Measurements from ENCODE around the gene HJURP. TPM values are rescaled to one million over a fixed set of nuclear protein-coding genes. Genes with fewer than 3 reads are reported as not detected.

The HJURP gene
- total RNA-seq, 4 donors from 2014 or later = 0.20 to 1.1 TPM; not detected in 2

- intact Hi-C loops (cut with DNase I; ENCODE audit: low total_unique reads) = no loop called here
- ATAC-seq (no peak), DNase-seq (no peak)
Observed at GRCh38 chr2:233795735-233796171, 58.6 kb downstream of the HJURP start.

GRCh38 chr2:233794128-233794658 is 60.1 kb downstream of the HJURP start:
- intact Hi-C loops (cut with DNase I; ENCODE audit: low total_unique reads) (no loop called here), in situ Hi-C loops (cut with MboI; ENCODE audit: low sequenced_read_pairs in 4 of 4) (no loop called here)
- H3K4me3 ChIP-seq = no peak overlapping the region
- ATAC-seq = no peak
- H3K27me3 ChIP-seq = no peaks in the 10 kb centered on the region
- no peaks in the 10 kb centered on the region for H3K4me1 ChIP-seq
- H3K36me3 ChIP-seq = no peaks in the 10 kb centered on the region
- TF ChIP-seq CTCF (IDR thresholded peaks at IDR 0.05 in 4 of 5, conservative IDR thresholded peaks at IDR 0.05 in 1 of 5) (no peak), POLR2A (IDR thresholded peaks at IDR 0.05) (no peak)
- DNase-seq = no peak
- H3K9me3 ChIP-seq = no peaks in the 10 kb centered on the region
- no peak overlapping the region for H3K27ac ChIP-seq

More at GRCh38 chr2:233795735-233796171, 58.6 kb downstream of the HJURP start:
- Histone ChIP-seq H3K9me3 (no peaks in the 10 kb centered on the region), H3K27ac (no peak overlapping the region), H3K36me3 (no peaks in the 10 kb centered on the region), H3K27me3 (no peaks in the 10 kb centered on the region), H3K4me3 (no peak overlapping the region), H3K4me1 (no peaks in the 10 kb centered on the region)
- in situ Hi-C loops (cut with MboI; ENCODE audit: low sequenced_read_pairs in 4 of 4) = no loop called here
- TF ChIP-seq POLR2A (IDR thresholded peaks at IDR 0.05) (no peak), CTCF (IDR thresholded peaks at IDR 0.05 in 4 of 5, conservative IDR thresholded peaks at IDR 0.05 in 1 of 5) (no peak)

- H3K36me3 ChIP-seq = no peaks in the 10 kb centered on the region
- DNase-seq (no peak), ATAC-seq (no peak)
- no peak overlapping the region for H3K4me3 ChIP-seq
- in situ Hi-C loops (cut with MboI; ENCODE audit: low sequenced_read_pairs in 4 of 4) = no loop called here
- TF ChIP-seq POLR2A (IDR thresholded peaks at IDR 0.05) = no peak
- no peak for TF ChIP-seq CTCF (IDR thresholded peaks at IDR 0.05 in 4 of 5, conservative IDR thresholded peaks at IDR 0.05 in 1 of 5)
- no peaks in the 10 kb centered on the region for H3K27me3 ChIP-seq
- intact Hi-C loops (cut with DNase I; ENCODE audit: low total_unique reads) = no loop called here
- no peaks in the 10 kb centered on the region for H3K4me1 ChIP-seq
- no peak overlapping the region for H3K27ac ChIP-seq
- no peaks in the 10 kb centered on the region for H3K9me3 ChIP-seq
Observed at GRCh38 chr2:233793465-233794127, 60.7 kb downstream of the HJURP start.

GRCh38 chr2:233792720-233793119 is 61.6 kb downstream of the HJURP start:
- DNase-seq = no peak
- Histone ChIP-seq H3K4me3 (no peak overlapping the region), H3K9me3 (no peaks in the 10 kb centered on the region), H3K27me3 (no peaks in the 10 kb centered on the region), H3K36me3 (no peaks in the 10 kb centered on the region), H3K4me1 (no peaks in the 10 kb centered on the region), H3K27ac (no peak overlapping the region)
- in situ Hi-C loops (cut with MboI; ENCODE audit: low sequenced_read_pairs in 4 of 4) = no loop called here
- no peak for ATAC-seq
- intact Hi-C loops (cut with DNase I; ENCODE audit: low total_unique reads) = no loop called here
- TF ChIP-seq POLR2A (IDR thresholded peaks at IDR 0.05) (no peak), CTCF (IDR thresholded peaks at IDR 0.05 in 4 of 5, conservative IDR thresholded peaks at IDR 0.05 in 1 of 5) (no peak)
